ENCODE measurements around the gene CXorf38.

The CXorf38 gene, protein sequence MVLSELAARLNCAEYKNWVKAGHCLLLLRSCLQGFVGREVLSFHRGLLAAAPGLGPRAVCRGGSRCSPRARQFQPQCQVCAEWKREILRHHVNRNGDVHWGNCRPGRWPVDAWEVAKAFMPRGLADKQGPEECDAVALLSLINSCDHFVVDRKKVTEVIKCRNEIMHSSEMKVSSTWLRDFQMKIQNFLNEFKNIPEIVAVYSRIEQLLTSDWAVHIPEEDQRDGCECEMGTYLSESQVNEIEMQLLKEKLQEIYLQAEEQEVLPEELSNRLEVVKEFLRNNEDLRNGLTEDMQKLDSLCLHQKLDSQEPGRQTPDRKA

GRCh38 chrX:40647307-40648197 is at the start of gene CXorf38:
CXorf38 (minus strand) TSS chrX:40647561; CDS start chrX:40647520, 41 bp downstream.
- DNase-seq (ENCODE audit: extremely low spot score): peak; percentile 99
- ChIA-PET POLR2A (interaction anchor here (0.8 to 1.4 kb wide), 2 partner anchors 88 to 109 kb away, joined by 3 to 4 read pairs; partner anchors contain the start of gene MED14), CTCF (no interaction called here)
- TF ChIP-seq ARNT (IDR thresholded peaks at IDR 0.05) (no peak), PKNOX1 (IDR thresholded peaks at IDR 0.05) (peak; percentile 84), ELF4 (IDR thresholded peaks at IDR 0.05) (no peak)

DNA sequence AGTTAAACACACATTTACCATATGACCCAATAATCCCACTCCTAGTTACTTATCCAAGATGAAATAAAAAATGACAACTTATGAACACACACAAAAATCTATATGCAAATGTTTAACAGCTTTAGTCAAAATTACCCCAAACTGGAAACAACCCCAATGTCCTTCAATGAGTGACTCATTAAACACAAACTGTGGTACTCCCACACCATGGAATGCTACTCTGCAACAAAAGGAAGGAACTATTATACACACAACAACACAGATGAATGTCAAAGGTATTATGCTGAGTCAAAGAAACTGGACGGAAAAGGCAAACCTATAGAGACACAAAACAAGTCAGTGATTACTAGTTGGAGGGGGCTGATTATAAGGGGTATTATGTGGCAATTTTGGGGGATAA is 47.4 kb upstream of the CXorf38 start:
- DNase-seq (ENCODE audit: extremely low spot score): no peak
- TF ChIP-seq HDGF (IDR thresholded peaks at IDR 0.05; ENCODE audit: borderline replicate concordance) (no peak), ZNF384 (IDR thresholded peaks at IDR 0.05) (no peak)
- POLR2A ChIA-PET: no interaction called here
- CTCF ChIA-PET: no interaction called here

GRCh38 chrX:40688929-40689328 is 41.6 kb upstream of the CXorf38 start:
- DNase-seq (ENCODE audit: extremely low spot score): no peak
- TF ChIP-seq ELF4 (IDR thresholded peaks at IDR 0.05) (no peak), ZNF384 (IDR thresholded peaks at IDR 0.05) (no peak), L3MBTL2 (conservative IDR thresholded peaks at IDR 0.05) (no peak), FOXA1 (IDR thresholded peaks at IDR 0.05) (no peak)
- ChIA-PET POLR2A (no interaction called here), CTCF (no interaction called here)

- DNase-seq (ENCODE audit: extremely low spot score): no peak
- TF ChIP-seq FOXK2 (IDR thresholded peaks at IDR 0.05) (no peak), PKNOX1 (IDR thresholded peaks at IDR 0.05) (no peak), TARDBP (IDR thresholded peaks at IDR 0.05) (no peak), ELF4 (IDR thresholded peaks at IDR 0.05) (no peak), SUZ12 (IDR thresholded peaks at IDR 0.05) (no peak), NFRKB (IDR thresholded peaks at IDR 0.05) (no peak), ARNT (IDR thresholded peaks at IDR 0.05) (no peak), HDGF (IDR thresholded peaks at IDR 0.05; ENCODE audit: borderline replicate concordance) (no peak), SP1 (IDR thresholded peaks at IDR 0.05) (no peak), LEF1 (IDR thresholded peaks at IDR 0.05; ENCODE audit: borderline replicate concordance) (no peak), FOXM1 (IDR thresholded peaks at IDR 0.05; ENCODE audit: borderline replicate concordance) (no peak)
- CTCF ChIA-PET: interaction anchor here (1.9 kb wide), 1 partner anchor 35 kb away, joined by 9 read pairs; no protein-coding TSS in a partner anchor
- POLR2A ChIA-PET: no interaction called here
Measured at GRCh38 chrX:40687169-40687568, 39.8 kb upstream of the CXorf38 start.

DNA sequence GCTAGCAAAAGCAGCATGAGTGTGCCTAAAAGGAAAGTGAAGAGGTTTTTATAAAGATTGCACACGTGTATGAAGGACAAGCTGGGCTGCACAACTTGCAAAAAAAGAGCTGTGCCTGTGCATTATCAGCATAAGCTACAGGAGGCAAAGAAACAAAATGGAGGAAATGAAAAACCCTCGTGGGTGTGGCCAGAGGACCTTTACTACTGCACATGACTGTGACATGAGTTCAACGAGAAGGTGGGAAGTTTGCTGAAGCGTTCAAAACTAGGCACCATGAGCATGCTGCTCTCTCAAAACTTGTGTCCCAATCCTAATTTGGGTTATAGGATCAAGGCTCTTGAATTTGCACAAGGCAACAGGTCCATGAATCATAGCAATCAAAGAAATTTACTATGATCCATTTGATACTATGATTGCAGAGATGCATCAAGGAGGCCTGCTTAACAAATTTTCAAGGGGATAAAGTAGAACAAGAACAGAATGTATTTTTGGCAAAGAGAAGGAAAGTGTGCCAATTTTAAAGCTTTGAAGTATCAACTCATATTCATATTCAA is 38.1 kb upstream of the CXorf38 start:
- TF ChIP-seq SP1 (IDR thresholded peaks at IDR 0.05) (no peak), ELF4 (IDR thresholded peaks at IDR 0.05) (no peak), FOXM1 (IDR thresholded peaks at IDR 0.05; ENCODE audit: borderline replicate concordance) (no peak), ZNF384 (IDR thresholded peaks at IDR 0.05) (no peak)
- DNase-seq (ENCODE audit: extremely low spot score): no peak
- CTCF ChIA-PET: no interaction called here
- POLR2A ChIA-PET: no interaction called here

- TF ChIP-seq PKNOX1 (IDR thresholded peaks at IDR 0.05): no peak
- no peak for TF ChIP-seq ZNF384 (IDR thresholded peaks at IDR 0.05)
- ChIA-PET CTCF (no interaction called here), POLR2A (no interaction called here)
- DNase-seq (ENCODE audit: extremely low spot score): no peak
Measured at GRCh38 chrX:40684092-40684491, 36.7 kb upstream of the CXorf38 start.

DNA sequence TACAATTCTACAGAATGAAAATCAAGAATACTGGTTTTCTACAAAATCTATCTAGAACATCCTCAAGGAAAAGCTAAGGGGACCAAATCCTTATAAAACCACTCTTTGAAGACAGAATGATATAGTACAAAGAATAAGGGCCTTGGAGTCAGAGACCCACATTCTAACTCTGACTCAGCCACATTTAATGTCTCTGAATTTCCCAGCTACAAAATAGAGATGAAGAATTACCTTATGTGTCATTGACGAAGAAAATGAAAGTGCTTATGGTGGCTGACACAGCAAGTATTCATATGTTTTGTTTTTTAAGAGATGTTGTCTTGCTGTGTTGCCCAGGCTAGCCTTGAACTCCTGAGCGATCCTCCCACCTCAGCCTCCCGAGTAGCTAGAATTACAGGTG is 35.9 kb upstream of the CXorf38 start:
- no peak for DNase-seq (ENCODE audit: extremely low spot score)
- POLR2A ChIA-PET: no interaction called here
- TF ChIP-seq LEF1 (IDR thresholded peaks at IDR 0.05; ENCODE audit: borderline replicate concordance): no peak
- TF ChIP-seq ZNF384 (IDR thresholded peaks at IDR 0.05): no peak
- TF ChIP-seq ELF4 (IDR thresholded peaks at IDR 0.05): no peak
- TF ChIP-seq FOXM1 (IDR thresholded peaks at IDR 0.05; ENCODE audit: borderline replicate concordance): no peak
- TF ChIP-seq FOXK2 (IDR thresholded peaks at IDR 0.05): no peak
- no peak for TF ChIP-seq BHLHE40 (IDR thresholded peaks at IDR 0.05; ENCODE audit: borderline replicate concordance)
- no peak for TF ChIP-seq L3MBTL2 (conservative IDR thresholded peaks at IDR 0.05)
- TF ChIP-seq NFRKB (IDR thresholded peaks at IDR 0.05): no peak
- no peak for TF ChIP-seq PKNOX1 (IDR thresholded peaks at IDR 0.05)
- TF ChIP-seq TARDBP (IDR thresholded peaks at IDR 0.05): no peak
- TF ChIP-seq CTBP1 (IDR thresholded peaks at IDR 0.05; ENCODE audit: borderline replicate concordance): no peak
- no peak for TF ChIP-seq HDGF (IDR thresholded peaks at IDR 0.05; ENCODE audit: borderline replicate concordance)
- no peak for TF ChIP-seq SP1 (IDR thresholded peaks at IDR 0.05)
- no peak for TF ChIP-seq FOXA1 (IDR thresholded peaks at IDR 0.05)
- TF ChIP-seq SUZ12 (IDR thresholded peaks at IDR 0.05): no peak
- no peak for TF ChIP-seq ARNT (IDR thresholded peaks at IDR 0.05)
- CTCF ChIA-PET: no interaction called here
